ENCODE results near the gene ANP32B.
"Not testable (repeated sequence)": the region's sequence is repeated elsewhere in the genome, so short reads cannot be mapped to it uniquely, and the experiment has no call there.

Gene ANP32B

GRCh38 chr9:97982683-97983588 lies at the start of gene ANP32B:
Gene ANP32B (plus strand): TSS chr9:97983341. CDS start chr9:97983556, 215 bp downstream.
- peak; percentile 88 for DNase-seq (ENCODE audit: low read depth)

- DNase-seq (ENCODE audit: low read depth) = no peak
These were observed 48.6 kb upstream of the ANP32B start for GRCh38 chr9:97934321-97935115.

- no peak for DNase-seq (ENCODE audit: low read depth)
These were observed 47.9 kb upstream of the ANP32B start for GRCh38 chr9:97935276-97935675.

DNA sequence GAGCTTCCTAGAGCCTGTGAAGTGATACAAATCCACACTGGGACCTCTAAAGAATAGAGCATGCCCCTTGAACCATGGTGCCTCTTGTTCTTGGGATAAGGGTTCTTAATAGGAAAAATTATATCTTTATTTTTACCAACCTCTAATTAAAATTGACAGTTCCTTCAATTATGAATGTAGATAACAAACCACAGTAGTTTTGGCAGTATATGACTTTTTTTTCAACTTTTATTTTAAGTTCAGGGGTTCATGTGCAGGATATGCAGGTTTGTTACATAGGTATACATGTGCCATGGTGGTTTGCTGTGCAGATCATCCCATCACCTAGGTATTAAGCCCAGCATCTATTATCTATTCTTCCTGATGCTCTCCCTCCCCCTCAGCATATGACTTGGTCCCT lies 46.1 kb upstream of the ANP32B start:
- no peak for DNase-seq (ENCODE audit: low read depth)

DNA sequence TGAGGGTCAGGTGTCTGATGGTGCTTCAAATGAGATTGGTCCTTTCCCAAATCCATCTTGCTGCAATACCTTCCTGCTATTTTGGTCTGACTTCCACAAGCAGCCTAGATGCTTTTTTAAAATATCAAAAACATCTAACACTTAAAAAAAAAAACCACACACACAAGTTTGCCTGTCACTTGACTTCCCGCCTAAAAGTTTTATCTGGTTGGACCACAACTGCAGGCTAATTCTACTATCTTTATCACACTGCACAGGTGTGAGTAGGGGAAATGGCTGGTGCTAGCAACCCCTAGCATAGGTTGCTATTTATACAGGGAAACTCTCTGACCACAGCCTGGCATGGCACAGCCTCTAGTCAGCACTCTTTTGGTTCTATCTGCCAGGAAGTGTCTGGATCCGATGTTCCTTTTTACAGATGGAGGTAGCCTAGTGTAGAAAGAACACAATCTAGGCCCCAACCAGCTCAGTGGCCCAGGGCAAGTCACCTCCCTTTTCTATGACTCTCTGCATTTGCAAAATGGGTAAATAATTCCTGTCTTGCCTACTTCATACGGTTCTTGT lies 45.0 kb upstream of the ANP32B start, which contains the start of gene HEMGN:
HEMGN (minus strand) TSS at position 92 of the 564 bp plus-strand sequence; CDS start at position 56, 36 bp downstream.
- DNase-seq (ENCODE audit: low read depth) = peak; percentile 17

GRCh38 chr9:97940233-97940632 lies 42.9 kb upstream of the ANP32B start:
- no peak for DNase-seq (ENCODE audit: low read depth)

DNA sequence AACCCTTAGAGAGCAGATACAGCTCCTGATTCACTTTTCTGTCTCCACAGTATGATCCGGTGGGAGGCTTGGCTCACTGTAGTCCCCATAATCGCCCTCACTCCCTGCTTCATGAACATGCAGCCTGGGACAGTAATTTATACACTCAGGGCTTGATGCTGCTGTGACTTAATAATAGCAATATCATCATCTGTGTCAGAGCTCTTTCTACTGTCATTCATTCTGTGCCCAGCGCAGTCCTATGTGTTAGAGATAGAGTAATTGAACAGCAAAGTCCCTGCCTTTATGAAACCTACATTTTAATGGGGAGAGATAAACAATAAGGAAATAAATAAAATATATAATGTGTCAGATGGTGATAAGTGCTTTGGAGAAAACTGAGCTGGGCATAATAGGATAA lies 42.4 kb upstream of the ANP32B start:
- no peak for DNase-seq (ENCODE audit: low read depth)

DNA sequence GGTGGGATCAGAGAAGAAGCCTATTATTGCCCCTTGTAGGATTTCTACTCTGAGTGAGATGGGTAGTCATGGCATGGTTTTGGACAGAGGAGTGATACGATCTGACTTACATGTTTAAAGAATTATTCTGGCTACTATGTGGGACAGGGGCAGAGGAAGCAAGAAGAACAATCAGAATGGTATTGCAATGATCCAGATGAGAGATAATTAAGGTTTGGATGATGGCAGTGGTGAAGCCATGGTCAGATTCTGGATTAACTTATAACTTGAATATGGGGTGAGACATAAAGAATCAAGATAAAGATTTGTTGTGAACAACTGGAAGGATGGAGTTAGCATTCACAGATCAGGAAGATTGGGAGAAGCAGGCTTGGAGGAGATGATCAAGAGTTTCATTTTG lies 41.8 kb upstream of the ANP32B start:
- DNase-seq (ENCODE audit: low read depth) = no peak

GRCh38 chr9:97943308-97943855 lies 39.8 kb upstream of the ANP32B start:
- no peak for DNase-seq (ENCODE audit: low read depth)

DNA sequence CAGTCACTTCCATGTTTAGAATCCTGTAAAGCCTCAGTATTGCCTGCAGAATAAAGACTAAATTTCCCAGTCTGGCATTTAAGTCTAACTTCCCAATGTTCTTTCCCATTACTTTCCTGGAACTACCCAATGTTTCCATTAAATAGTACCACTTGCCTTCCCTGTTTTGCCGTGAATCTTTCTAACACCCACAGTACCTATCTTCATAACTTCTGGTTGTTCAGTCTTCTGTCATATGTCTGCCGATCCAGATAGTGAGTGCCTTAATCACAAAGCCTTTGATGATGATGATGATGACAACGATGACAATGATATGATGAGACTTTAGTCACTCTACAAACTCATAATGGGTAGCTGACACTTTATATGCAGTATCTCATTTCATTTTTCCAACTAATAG lies 38.5 kb upstream of the ANP32B start:
- no peak for DNase-seq (ENCODE audit: low read depth)

DNA sequence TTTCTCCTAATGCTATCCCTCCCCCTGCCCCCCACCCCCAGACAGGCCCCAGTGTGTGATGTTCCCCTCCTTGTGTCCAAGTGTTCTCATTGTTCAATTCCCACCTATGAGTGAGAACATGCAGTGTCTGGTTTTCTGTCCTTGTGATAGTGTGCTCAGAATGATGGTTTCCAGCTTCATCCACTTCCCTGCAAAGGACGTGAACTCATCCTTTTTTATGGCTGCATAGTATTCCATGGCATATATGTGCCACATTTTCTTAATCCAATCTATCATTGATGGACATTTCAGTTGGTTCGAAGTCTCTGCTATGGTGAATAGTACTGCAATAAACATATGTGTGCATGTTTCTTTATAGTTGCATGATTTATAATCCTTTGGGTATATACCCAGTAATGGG lies 37.7 kb upstream of the ANP32B start:
- not testable (repeated sequence) for DNase-seq (ENCODE audit: low read depth)

GRCh38 chr9:97947094-97947493 lies 36.0 kb upstream of the ANP32B start:
- not testable (repeated sequence) for DNase-seq (ENCODE audit: low read depth)

DNA sequence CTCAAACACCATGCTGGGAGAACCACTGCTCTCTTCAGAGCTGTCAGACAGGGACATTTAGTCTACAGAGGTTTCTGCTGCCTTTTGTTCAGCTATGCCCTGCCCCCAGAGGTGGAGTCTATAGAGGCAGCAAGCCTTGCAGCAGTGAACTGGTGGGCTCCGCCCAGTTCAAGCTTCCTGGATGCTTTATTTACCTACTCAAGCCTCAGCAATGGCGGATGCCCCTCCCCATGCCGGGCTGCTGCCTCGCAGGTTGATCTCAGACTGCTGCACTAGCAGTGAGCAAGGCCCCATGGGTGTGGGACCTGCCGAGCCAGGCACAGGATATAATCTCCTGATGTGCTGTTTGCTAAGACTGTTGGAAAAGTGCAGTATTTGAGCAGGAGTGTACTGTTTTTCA lies 32.3 kb upstream of the ANP32B start:
- not testable (repeated sequence) for DNase-seq (ENCODE audit: low read depth)

- peak; percentile 23 for DNase-seq (ENCODE audit: low read depth)
These were observed 28.6 kb upstream of the ANP32B start for GRCh38 chr9:97954550-97954989.

GRCh38 chr9:97956331-97956730 lies 26.8 kb upstream of the ANP32B start:
- DNase-seq (ENCODE audit: low read depth) = no peak

DNA sequence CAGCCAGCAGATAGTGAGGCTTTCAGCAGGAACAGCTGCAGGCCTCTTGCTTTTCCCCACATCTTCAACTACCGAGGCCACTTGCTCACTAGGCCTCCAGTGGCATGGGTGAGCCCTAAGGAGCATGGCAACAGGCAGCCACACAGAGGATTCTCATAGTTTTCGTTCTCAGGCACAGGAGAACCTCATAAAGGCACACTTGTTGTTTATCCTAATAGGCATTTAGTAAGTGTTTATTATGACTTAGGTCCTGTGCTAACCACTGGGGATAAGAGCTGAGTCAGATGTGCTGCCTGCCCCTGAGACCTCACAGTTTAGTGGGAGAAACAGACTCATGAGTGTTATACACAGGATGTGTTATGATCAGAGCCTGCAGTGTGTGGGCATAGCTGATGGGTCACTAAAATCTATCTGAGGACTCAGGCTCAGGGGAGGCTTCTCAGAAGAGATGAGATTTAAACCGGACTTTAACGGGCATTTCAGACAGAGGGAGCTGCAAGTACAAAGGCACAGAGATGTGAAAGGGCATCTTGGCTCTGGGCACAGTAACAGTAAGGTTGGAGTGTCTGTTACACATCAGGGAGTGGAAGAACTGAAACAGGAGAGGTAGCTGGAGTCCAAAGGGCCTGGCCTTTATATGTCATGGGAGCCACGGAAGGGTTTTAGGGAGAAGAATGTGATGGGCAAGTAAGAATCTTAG lies 24.2 kb upstream of the ANP32B start:
- DNase-seq (ENCODE audit: low read depth) = no peak

- no peak for DNase-seq (ENCODE audit: low read depth)
These were observed 23.6 kb upstream of the ANP32B start for GRCh38 chr9:97959585-97959984.

DNA sequence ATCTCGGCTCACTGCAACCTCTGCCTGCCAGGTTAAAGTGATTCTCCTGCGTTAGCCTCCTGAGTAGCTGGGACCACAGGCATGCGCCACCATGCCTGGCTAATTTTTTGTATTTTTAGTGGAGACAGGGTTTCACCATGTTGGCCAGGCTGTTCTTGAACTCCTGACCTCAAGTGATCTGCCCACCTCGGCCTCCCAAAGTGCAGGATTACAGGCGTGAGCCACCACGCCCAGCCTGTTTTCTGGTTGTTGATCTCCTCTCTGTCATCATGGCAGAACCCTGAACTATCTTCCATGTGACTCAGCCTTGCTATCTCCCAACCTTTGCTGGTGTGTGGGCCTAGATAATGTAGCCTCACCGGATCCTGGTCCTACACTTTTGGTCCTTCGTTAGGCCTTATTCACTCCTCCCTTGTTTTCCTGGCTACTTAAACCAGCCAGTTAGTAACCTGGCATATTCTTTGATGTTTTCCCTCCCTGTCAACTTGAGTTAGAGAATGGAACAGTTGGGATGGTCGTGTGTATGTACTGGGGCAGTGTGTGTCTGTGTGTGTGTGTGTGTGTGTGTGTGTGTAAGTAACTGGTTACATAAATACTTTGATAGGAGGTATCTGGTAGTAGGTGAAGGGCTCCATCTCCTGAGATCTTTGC lies 22.3 kb upstream of the ANP32B start:
- not testable (repeated sequence) for DNase-seq (ENCODE audit: low read depth)

DNA sequence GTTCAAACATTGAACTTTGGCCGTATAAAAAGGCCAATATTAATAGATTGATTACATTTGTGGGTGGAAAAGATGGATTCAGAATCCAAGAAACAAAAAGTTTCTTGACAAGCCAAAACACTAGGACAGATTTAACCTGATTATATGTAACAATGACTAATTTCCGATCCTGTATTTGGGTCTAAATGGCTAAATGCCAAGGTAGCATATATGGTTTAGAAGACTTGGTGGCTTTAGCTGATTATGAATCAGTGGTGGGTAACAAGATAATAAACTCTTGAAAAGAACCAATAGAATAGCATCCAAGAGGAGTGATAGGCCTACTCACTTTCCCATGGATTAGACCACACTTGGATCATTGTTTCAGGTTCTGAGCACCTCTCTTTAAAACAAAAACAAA lies 21.8 kb upstream of the ANP32B start:
- no peak for DNase-seq (ENCODE audit: low read depth)

GRCh38 chr9:97962136-97962535 lies 21.0 kb upstream of the ANP32B start:
- DNase-seq (ENCODE audit: low read depth) = no peak

DNA sequence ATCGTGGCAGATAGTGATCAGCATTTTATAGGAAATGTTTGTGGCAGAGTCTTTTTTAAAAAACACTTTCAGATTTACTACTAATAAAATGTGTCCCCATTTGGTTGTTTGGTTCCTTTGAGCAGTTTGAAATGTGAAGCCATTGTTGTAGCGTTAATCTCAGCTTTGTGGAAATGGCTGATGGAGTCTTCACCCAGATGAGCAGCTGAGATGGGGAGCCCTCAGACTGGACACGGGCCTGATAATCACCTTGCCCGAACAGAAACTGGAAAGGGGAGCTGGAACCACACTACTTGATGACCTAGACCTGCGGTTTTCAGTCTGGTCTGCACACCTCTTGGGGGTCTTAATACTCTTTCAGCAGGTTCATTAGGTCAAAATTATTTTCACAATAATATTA lies 20.6 kb upstream of the ANP32B start:
- DNase-seq (ENCODE audit: low read depth) = no peak

Measured in T-helper 22 cell (primary cell).